HepG2 (cell line): ENCODE measurements around the gene TRPC1. TPM values are rescaled to one million over a fixed set of nuclear protein-coding genes. Genes with fewer than 3 reads are reported as not detected.

ENCODE experiments used
- ARNT2 ChIP-seq: sonication (generic); formaldehyde crosslinking; IDR thresholded peaks from 2 replicates; pipeline ENCODE4 v1.8.0; 2022; ENCODE audit warnings: mild to moderate bottlenecking, low read depth, missing genetic modification reagents, moderate library complexity
- ARNTL ChIP-seq: sonication (generic); formaldehyde crosslinking; IDR thresholded peaks from 2 replicates; pipeline ENCODE4 v1.4.0; 2020; ENCODE audit warnings: mild to moderate bottlenecking, missing genetic modification reagents
- ASH2L ChIP-seq: fragments of 300-600, 200-600 bp; sonication (generic); IDR thresholded peaks from 2 replicates; pipeline ENCODE4 v1.7.0; 2017; ENCODE audit warnings: low read depth, mild to moderate bottlenecking, moderate library complexity, mixed read lengths, low read length; ENCODE audit not compliant: insufficient read length
- CEBPB ChIP-seq: IDR thresholded peaks from 2 replicates; pipeline ENCODE4 v1.6.1; 2011; ENCODE audit warnings: low read depth, low read length, improper control_type of control experiment, borderline replicate concordance
- FOXC1 ChIP-seq: sonication (generic); formaldehyde crosslinking; IDR thresholded peaks from 2 replicates; pipeline ENCODE4 v1.8.0; 2022; ENCODE audit warnings: mild to moderate bottlenecking, missing genetic modification reagents, borderline replicate concordance
- GTF2F1 ChIP-seq: fragments of 150-350 bp; IDR thresholded peaks from 2 replicates; pipeline ENCODE4 v1.6.1; 2014; ENCODE audit warnings: low read length
- MED13 ChIP-seq: sonication (generic); formaldehyde crosslinking; IDR thresholded peaks from 2 replicates; pipeline ENCODE4 v1.5.0; 2020; ENCODE audit warnings: missing genetic modification reagents
- MTA3 ChIP-seq: sonication (generic); formaldehyde crosslinking; IDR thresholded peaks from 2 replicates; pipeline ENCODE4 v1.4.0; 2020; ENCODE audit warnings: missing genetic modification reagents
- NONO ChIP-seq, 2 experiments: fragments of 450-650 bp in 1 of 2; sonication (generic) in 1 of 2; formaldehyde crosslinking in 1 of 2; IDR thresholded peaks in 1 of 2; conservative IDR thresholded peaks in 1 of 2; 2 replicates each; pipeline versions ENCODE4 v1.6.1 to v1.8.0; 2017 to 2022; ENCODE audit warnings: mild to moderate bottlenecking in 1 of 2, missing genetic modification reagents in 1 of 2, moderate library complexity in 1 of 2
- PTBP1 ChIP-seq: fragments of 200-400 bp; formaldehyde crosslinking; IDR thresholded peaks from 2 replicates; pipeline ENCODE4 v1.6.1; 2018; ENCODE audit warnings: low read length, low read depth; ENCODE audit not compliant: poor library complexity, severe bottlenecking
- SIN3B ChIP-seq: fragments of 150-350 bp; IDR thresholded peaks from 2 replicates; pipeline ENCODE4 v1.6.1; 2014; ENCODE audit warnings: low read length
- SMYD3 ChIP-seq: sonication (generic); formaldehyde crosslinking; IDR thresholded peaks from 2 replicates; pipeline ENCODE4 v1.8.1; 2023; ENCODE audit warnings: mild to moderate bottlenecking, missing genetic modification reagents
- ZFX ChIP-seq: sonication (generic); formaldehyde crosslinking; IDR thresholded peaks from 2 replicates; pipeline ENCODE4 v1.4.0; 2020; ENCODE audit warnings: mild to moderate bottlenecking, low read depth, missing genetic modification reagents, moderate library complexity
- ZNF20 ChIP-seq: sonication (generic); formaldehyde crosslinking; IDR thresholded peaks from 2 replicates; pipeline ENCODE4 v1.4.0; 2020; ENCODE audit warnings: mild to moderate bottlenecking, moderate library complexity, missing genetic modification reagents
- ZNF256 ChIP-seq: sonication (generic); formaldehyde crosslinking; conservative IDR thresholded peaks from 2 replicates; pipeline ENCODE4 v1.4.0; 2020; ENCODE audit warnings: missing genetic modification reagents
- ZNF282 ChIP-seq: fragments of 450-650 bp; IDR thresholded peaks from 2 replicates; pipeline ENCODE4 v1.6.1; 2018; ENCODE audit not compliant: partially characterized antibody
- ZNF329 ChIP-seq: sonication (generic); formaldehyde crosslinking; IDR thresholded peaks from 2 replicates; pipeline ENCODE4 v1.9.0; 2021; ENCODE audit warnings: low read depth, mild to moderate bottlenecking, missing genetic modification reagents
- ZNF337 ChIP-seq: sonication (generic); formaldehyde crosslinking; IDR thresholded peaks from 2 replicates; pipeline ENCODE4 v1.5.1; 2020; ENCODE audit warnings: missing genetic modification reagents, low read depth, mild to moderate bottlenecking, borderline replicate concordance
- polyA plus RNA-seq, 8 experiments: library from polyadenylated mRNA; depleted of rRNA in 3 of 8; stranded (reverse) in 7 of 8; unstranded in 1 of 8; fragments of >200 nt; fragmentation: Illumina TruSeq in 4 of 8; extraction: Trizol in 4 of 8; gene quantifications; 2 replicates each; pipeline versions ENCODE4 v1.2.1 to v1.2.3, GENCODE V29; 2011 to 2016; ENCODE audit warnings: low read depth in 4 of 8, missing spikeins in 1 of 8, mixed read lengths in 1 of 8; ENCODE audit not compliant: insufficient read depth in 1 of 8
- total RNA-seq, 5 experiments: library from RNA; depleted of rRNA; stranded (reverse); fragments of >200 nt; fragmentation: Illumina TruSeq; extraction: Trizol; gene quantifications; 2 replicates each; pipeline ENCODE4 v1.2.3, GENCODE V29; 2016; ENCODE audit warnings: low read depth in 1 of 5
- TF ChIP-seq, protein P1 (sequence below): sonication (generic); formaldehyde crosslinking; conservative IDR thresholded peaks from 2 replicates; pipeline ENCODE4 v1.8.0; 2022; ENCODE audit warnings: low read depth, missing genetic modification reagents
- TF ChIP-seq, protein P2 (sequence below): sonication (generic); formaldehyde crosslinking; IDR thresholded peaks from 2 replicates; pipeline ENCODE4 v1.4.0; 2020; ENCODE audit warnings: mild to moderate bottlenecking, missing genetic modification reagents
- TF ChIP-seq, protein P3 (sequence below): fragments of 450-650 bp; IDR thresholded peaks from 2 replicates; pipeline ENCODE4 v1.6.1; 2017
- TF ChIP-seq, protein P4 (sequence below): sonication (generic); formaldehyde crosslinking; IDR thresholded peaks from 2 replicates; pipeline ENCODE4 v1.8.0; 2022; ENCODE audit warnings: missing genetic modification reagents, low read depth, mild to moderate bottlenecking, borderline replicate concordance
- TF ChIP-seq, protein P5 (sequence below): sonication (generic); formaldehyde crosslinking; IDR thresholded peaks from 2 replicates; pipeline ENCODE4 v1.4.0; 2020; ENCODE audit warnings: missing genetic modification reagents

TRPC1 gene
- total and polyA plus RNA-seq, 2 of the 13 experiments (the other 11 are each of a cell fraction or from before 2014, with no cell fraction given): 10.8 to 13.1 TPM

GRCh38 chr3:142723968-142724681 is at the start of gene TRPC1 (continued):
- TF ChIP-seq, protein P1, sequence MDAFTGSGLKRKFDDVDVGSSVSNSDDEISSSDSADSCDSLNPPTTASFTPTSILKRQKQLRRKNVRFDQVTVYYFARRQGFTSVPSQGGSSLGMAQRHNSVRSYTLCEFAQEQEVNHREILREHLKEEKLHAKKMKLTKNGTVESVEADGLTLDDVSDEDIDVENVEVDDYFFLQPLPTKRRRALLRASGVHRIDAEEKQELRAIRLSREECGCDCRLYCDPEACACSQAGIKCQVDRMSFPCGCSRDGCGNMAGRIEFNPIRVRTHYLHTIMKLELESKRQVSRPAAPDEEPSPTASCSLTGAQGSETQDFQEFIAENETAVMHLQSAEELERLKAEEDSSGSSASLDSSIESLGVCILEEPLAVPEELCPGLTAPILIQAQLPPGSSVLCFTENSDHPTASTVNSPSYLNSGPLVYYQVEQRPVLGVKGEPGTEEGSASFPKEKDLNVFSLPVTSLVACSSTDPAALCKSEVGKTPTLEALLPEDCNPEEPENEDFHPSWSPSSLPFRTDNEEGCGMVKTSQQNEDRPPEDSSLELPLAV: no peak
- TF ChIP-seq GTF2F1 (no peak), ARNT2 (CRISPR knock-in tag) (no peak), CEBPB (no peak), MED13 (CRISPR knock-in tag) (no peak), MTA3 (CRISPR knock-in tag) (no peak), ARNTL (CRISPR knock-in tag) (no peak), ZNF20 (CRISPR knock-in tag) (no peak), ZNF329 (CRISPR knock-in tag) (no peak), SMYD3 (CRISPR knock-in tag) (no peak), ZFX (CRISPR knock-in tag) (peak; percentile 96), SIN3B (no peak), PTBP1 (no peak), ZNF337 (CRISPR knock-in tag) (no peak), FOXC1 (CRISPR knock-in tag) (no peak), ZNF282 (no peak), ZNF256 (CRISPR knock-in tag) (no peak), NONO (IDR thresholded peaks at IDR 0.05) (no peak), NONO (CRISPR knock-in tag; conservative IDR thresholded peaks at IDR 0.05) (no peak), ASH2L (no peak)
- TF ChIP-seq, protein P2, sequence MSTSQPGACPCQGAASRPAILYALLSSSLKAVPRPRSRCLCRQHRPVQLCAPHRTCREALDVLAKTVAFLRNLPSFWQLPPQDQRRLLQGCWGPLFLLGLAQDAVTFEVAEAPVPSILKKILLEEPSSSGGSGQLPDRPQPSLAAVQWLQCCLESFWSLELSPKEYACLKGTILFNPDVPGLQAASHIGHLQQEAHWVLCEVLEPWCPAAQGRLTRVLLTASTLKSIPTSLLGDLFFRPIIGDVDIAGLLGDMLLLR (CRISPR knock-in tag): no peak
- TF ChIP-seq, protein P3, sequence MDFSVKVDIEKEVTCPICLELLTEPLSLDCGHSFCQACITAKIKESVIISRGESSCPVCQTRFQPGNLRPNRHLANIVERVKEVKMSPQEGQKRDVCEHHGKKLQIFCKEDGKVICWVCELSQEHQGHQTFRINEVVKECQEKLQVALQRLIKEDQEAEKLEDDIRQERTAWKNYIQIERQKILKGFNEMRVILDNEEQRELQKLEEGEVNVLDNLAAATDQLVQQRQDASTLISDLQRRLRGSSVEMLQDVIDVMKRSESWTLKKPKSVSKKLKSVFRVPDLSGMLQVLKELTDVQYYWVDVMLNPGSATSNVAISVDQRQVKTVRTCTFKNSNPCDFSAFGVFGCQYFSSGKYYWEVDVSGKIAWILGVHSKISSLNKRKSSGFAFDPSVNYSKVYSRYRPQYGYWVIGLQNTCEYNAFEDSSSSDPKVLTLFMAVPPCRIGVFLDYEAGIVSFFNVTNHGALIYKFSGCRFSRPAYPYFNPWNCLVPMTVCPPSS: no peak
- TF ChIP-seq, protein P4, sequence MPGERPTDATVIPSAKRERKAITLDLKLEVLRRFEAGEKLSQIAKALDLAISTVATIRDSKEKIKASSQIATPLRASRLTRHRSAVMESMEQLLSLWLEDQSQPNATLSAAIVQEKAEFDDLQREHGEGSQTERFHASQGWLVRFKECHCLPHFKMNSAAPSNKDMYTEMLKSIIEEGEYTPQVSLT (CRISPR knock-in tag): no peak
- TF ChIP-seq, protein P5, sequence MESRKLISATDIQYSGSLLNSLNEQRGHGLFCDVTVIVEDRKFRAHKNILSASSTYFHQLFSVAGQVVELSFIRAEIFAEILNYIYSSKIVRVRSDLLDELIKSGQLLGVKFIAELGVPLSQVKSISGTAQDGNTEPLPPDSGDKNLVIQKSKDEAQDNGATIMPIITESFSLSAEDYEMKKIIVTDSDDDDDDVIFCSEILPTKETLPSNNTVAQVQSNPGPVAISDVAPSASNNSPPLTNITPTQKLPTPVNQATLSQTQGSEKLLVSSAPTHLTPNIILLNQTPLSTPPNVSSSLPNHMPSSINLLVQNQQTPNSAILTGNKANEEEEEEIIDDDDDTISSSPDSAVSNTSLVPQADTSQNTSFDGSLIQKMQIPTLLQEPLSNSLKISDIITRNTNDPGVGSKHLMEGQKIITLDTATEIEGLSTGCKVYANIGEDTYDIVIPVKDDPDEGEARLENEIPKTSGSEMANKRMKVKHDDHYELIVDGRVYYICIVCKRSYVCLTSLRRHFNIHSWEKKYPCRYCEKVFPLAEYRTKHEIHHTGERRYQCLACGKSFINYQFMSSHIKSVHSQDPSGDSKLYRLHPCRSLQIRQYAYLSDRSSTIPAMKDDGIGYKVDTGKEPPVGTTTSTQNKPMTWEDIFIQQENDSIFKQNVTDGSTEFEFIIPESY: no peak
